WTC11 (cell line): ENCODE data around the gene HOXB5. TPM values are rescaled to one million over a fixed set of nuclear protein-coding genes. Genes with fewer than 3 reads are reported as not detected.
A peak's percentile ranks its signal among the peaks of the same experiment; 100 is the strongest.

Source experiments
- ATAC-seq: fragments of 200-7000 bp; cut with Tn5 transposase; 2 replicates; pipeline ENCODE4 v1.10.0; 2021; ENCODE audit warnings: mild to moderate bottlenecking, moderate library complexity
- CTCF ChIA-PET: fragments of 300-600 bp; sonication (Branson Sonifier 250); formaldehyde crosslinking; loops from one replicate; lab custom pipeline; 2021; ENCODE audit warnings: antibody characterized with exemption; lab: Charles Lee
- POLR2A ChIA-PET: fragments of 350-600 bp; sonication (Branson Sonifier 250); formaldehyde crosslinking; loops from one replicate; lab custom pipeline; 2021; ENCODE audit warnings: antibody characterized with exemption; lab: Charles Lee
- DNase-seq: peaks from one replicate; pipeline ENCODE4 v3.0.0; 2021; ENCODE audit warnings: low spot score
- H3K27ac Mint-ChIP-seq: 2 replicates; pipeline ENCODE4 v1.8.0; 2021; ENCODE audit warnings: mixed read lengths
- H3K27me3 Mint-ChIP-seq: 2 replicates; pipeline ENCODE4 v1.8.0; 2021; ENCODE audit warnings: low read depth, mild to moderate bottlenecking, moderate library complexity, mixed read lengths
- H3K36me3 Mint-ChIP-seq: 2 replicates; pipeline ENCODE4 v1.8.0; 2021; ENCODE audit warnings: mixed read lengths
- H3K4me1 Mint-ChIP-seq: 2 replicates; pipeline ENCODE4 v1.8.0; 2022; ENCODE audit warnings: mixed read lengths
- H3K4me3 Mint-ChIP-seq: 2 replicates; pipeline ENCODE4 v1.8.0; 2021; ENCODE audit warnings: mild to moderate bottlenecking, moderate library complexity, mixed read lengths
- H3K9me3 Mint-ChIP-seq: 2 replicates; pipeline ENCODE4 v1.8.0; 2021; ENCODE audit warnings: mixed read lengths
- ARID4B ChIP-seq: sonication (generic); formaldehyde crosslinking; IDR thresholded peaks from 2 replicates; pipeline ENCODE4 v1.8.0; 2023; ENCODE audit warnings: missing genetic modification reagents, mild to moderate bottlenecking, borderline replicate concordance
- ATF3 ChIP-seq: sonication (generic); formaldehyde crosslinking; conservative IDR thresholded peaks from 2 replicates; pipeline ENCODE4 v1.8.1; 2022; ENCODE audit warnings: mild to moderate bottlenecking, missing genetic modification reagents
- ATF6 ChIP-seq: sonication (generic); formaldehyde crosslinking; IDR thresholded peaks from 2 replicates; pipeline ENCODE4 v1.8.1; 2023; ENCODE audit warnings: mild to moderate bottlenecking, missing genetic modification reagents
- FOXK1 ChIP-seq: sonication (generic); formaldehyde crosslinking; IDR thresholded peaks from 2 replicates; pipeline ENCODE4 v1.8.0; 2022; ENCODE audit warnings: mild to moderate bottlenecking, moderate library complexity, missing genetic modification reagents
- GRHL2 ChIP-seq: fragments of 250-450 bp; sonication (Bioruptor Pico); IDR thresholded peaks from 2 replicates; pipeline ENCODE4 v1.8.0; 2022; ENCODE audit warnings: mild to moderate bottlenecking, moderate library complexity; ENCODE audit not compliant: insufficient replicate concordance, severe bottlenecking
- HMGXB4 ChIP-seq: sonication (generic); formaldehyde crosslinking; IDR thresholded peaks from 2 replicates; pipeline ENCODE4 v1.8.1; 2023; ENCODE audit warnings: mild to moderate bottlenecking, moderate library complexity, missing genetic modification reagents
- IRF1 ChIP-seq: sonication (generic); formaldehyde crosslinking; IDR thresholded peaks from 2 replicates; pipeline ENCODE4 v1.8.0; 2023; ENCODE audit warnings: missing genetic modification reagents
- IRF2 ChIP-seq: sonication (generic); formaldehyde crosslinking; IDR thresholded peaks from 2 replicates; pipeline ENCODE4 v1.8.0; 2022; ENCODE audit warnings: low read depth, missing genetic modification reagents, borderline replicate concordance
- KAT7 ChIP-seq: sonication (generic); formaldehyde crosslinking; IDR thresholded peaks from 2 replicates; pipeline ENCODE4 v1.8.1; 2023; ENCODE audit warnings: missing genetic modification reagents, mild to moderate bottlenecking, borderline replicate concordance
- NR3C1 ChIP-seq: sonication (generic); formaldehyde crosslinking; conservative IDR thresholded peaks from 2 replicates; pipeline ENCODE4 v1.8.1; 2023; ENCODE audit warnings: low read depth, mild to moderate bottlenecking, missing genetic modification reagents
- PREB ChIP-seq: sonication (generic); formaldehyde crosslinking; IDR thresholded peaks from 2 replicates; pipeline ENCODE4 v1.8.1; 2022; ENCODE audit warnings: mild to moderate bottlenecking, missing genetic modification reagents, moderate library complexity, borderline replicate concordance
- ZBTB43 ChIP-seq: sonication (generic); formaldehyde crosslinking; IDR thresholded peaks from 2 replicates; pipeline ENCODE4 v1.8.1; 2023; ENCODE audit warnings: mild to moderate bottlenecking, missing genetic modification reagents
- ZNF232 ChIP-seq: sonication (generic); formaldehyde crosslinking; IDR thresholded peaks from 2 replicates; pipeline ENCODE4 v1.8.0; 2022; ENCODE audit warnings: mild to moderate bottlenecking, missing genetic modification reagents
- ZNF425 ChIP-seq: fragments of 250-450 bp; sonication (Bioruptor Pico); conservative IDR thresholded peaks from 2 replicates; pipeline ENCODE4 v1.9.0; 2021; ENCODE audit warnings: mild to moderate bottlenecking
- ZNF512 ChIP-seq: sonication (generic); formaldehyde crosslinking; IDR thresholded peaks from 2 replicates; pipeline ENCODE4 v1.8.1; 2022; ENCODE audit warnings: missing genetic modification reagents, borderline replicate concordance
- total RNA-seq: library from RNA; stranded (reverse); gene quantifications from 3 replicates; pipeline ENCODE4 v1.2.3, GENCODE V29; 2021

Gene HOXB5
- total RNA-seq, 1 experiment from 2014 or later, result not detected

GRCh38 chr17:48543854-48544348 is 49.7 kb downstream of the HOXB5 start (continued):
- TF ChIP-seq HMGXB4 (CRISPR knock-in tag) (no peak), ZBTB43 (CRISPR knock-in tag) (no peak), NR3C1 (CRISPR knock-in tag) (no peak), PREB (CRISPR knock-in tag) (no peak), IRF1 (no peak), ARID4B (CRISPR knock-in tag) (no peak), IRF2 (CRISPR knock-in tag) (no peak), KAT7 (no peak), ZNF425 (CRISPR knock-in tag) (no peak), GRHL2 (CRISPR knock-in tag) (no peak)

- TF ChIP-seq ZNF512 (0 out of 2 replicates have a peak, but pooled peaks have one; percentile 39), ATF6 (no peak), ZNF232 (no peak), ATF3 (CRISPR knock-in tag) (no peak), FOXK1 (CRISPR knock-in tag) (no peak)
- H3K9me3 Mint-ChIP-seq, result no peaks in the 10 kb centered on the region
- ATAC-seq, result peak; percentile 39
- no peaks in the 10 kb centered on the region for H3K36me3 Mint-ChIP-seq
- H3K27me3 Mint-ChIP-seq, result peaks cover 98% of the 10 kb centered on the region; the same call in 1 of the 2 replicates
- H3K4me1 Mint-ChIP-seq, result peaks cover 66% of the 10 kb centered on the region
- no peak overlapping the region for H3K27ac Mint-ChIP-seq
- DNase-seq, result peak; percentile 56
- CTCF ChIA-PET, result interaction anchor here (0.6 to 1.1 kb wide), 2 partner anchors 13 to 31 kb away, joined by 3 read pairs; partner anchors contain the start of gene HOXB1
- peak overlapping the region; percentile 69 for H3K4me3 Mint-ChIP-seq
- POLR2A ChIA-PET, result no interaction called here
These were observed 50.3 kb downstream of the HOXB5 start for GRCh38 chr17:48543107-48543853.
